ENCODE results near the gene SNX7. TPM values are rescaled to one million over a fixed set of nuclear protein-coding genes. Genes with fewer than 3 reads are reported as not detected.

The SNX7 gene
- total and polyA plus RNA-seq, 9 of the 15 experiments (the other 6 are each of a cell fraction or from before 2014, with no cell fraction given), result 0.09 TPM; not detected in 8

DNA sequence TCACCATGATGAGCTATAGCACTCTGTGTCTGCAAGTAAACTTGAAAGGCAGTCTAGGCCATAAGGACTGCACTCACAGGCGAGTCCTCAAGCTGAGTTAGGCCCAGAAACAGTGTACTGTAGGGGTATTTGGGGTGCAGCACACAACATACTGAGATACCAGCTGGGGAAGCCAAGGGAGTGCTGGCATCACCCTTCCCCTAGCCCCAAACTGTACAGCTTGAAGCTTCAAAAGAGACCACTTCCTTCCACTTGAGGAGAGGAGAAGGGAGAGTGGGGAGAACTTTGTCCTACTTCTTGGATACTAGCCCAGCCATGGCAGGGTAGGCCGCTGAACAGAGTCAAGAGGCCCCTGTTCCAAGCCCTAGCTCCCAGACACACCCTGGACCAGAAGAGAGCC is 24.2 kb upstream of the SNX7 start:
- Histone ChIP-seq H3K9me1 (ENCODE audit: control insufficient read depth, insufficient read depth, low read length) (no peaks in the 10 kb centered on the region), H3K79me2 (ENCODE audit: control insufficient read depth, insufficient read depth, low read length) (no peaks in the 10 kb centered on the region), H4K20me1 (replicated peaks; ENCODE audit: control insufficient read depth, insufficient read depth, low read length) (no peaks in the 10 kb centered on the region), H3K4me3 (no peak overlapping the region), H3K4me2 (ENCODE audit: insufficient read depth, low read length) (no peak overlapping the region), H3K9ac (ENCODE audit: insufficient read depth in 1 of 2, low read depth in 2 of 2, low read length in 2 of 2) (no peak overlapping the region), H3K27ac (ENCODE audit: extremely low read depth, low read depth, low read length) (no peak overlapping the region), H3K36me3 (ENCODE audit: control insufficient read depth, insufficient read depth, low read length) (no peaks in the 10 kb centered on the region), H3K4me1 (replicated peaks in 1 of 2; ENCODE audit: control insufficient read depth in 2 of 2, insufficient read depth in 2 of 2, low read length in 2 of 2) (no peaks in the 10 kb centered on the region), H3K9me3 (replicated peaks; ENCODE audit: control insufficient read depth, insufficient read depth, low read depth, low read length) (no peaks in the 10 kb centered on the region), H2AFZ (ENCODE audit: low read depth, low read length) (no peak overlapping the region), H3K27me3 (ENCODE audit: control insufficient read depth in 2 of 2, insufficient read depth in 2 of 2, low read length in 2 of 2) (no peaks in the 10 kb centered on the region)
- FAIRE-seq (no peak), DNase-seq (ENCODE audit: extremely low read depth in 1 of 4, low spot score in 3 of 4) (no peak), ATAC-seq (no peak)
- intact Hi-C loops (cut with micrococcal nuclease) (no loop called here), in situ Hi-C loops (cut with MboI) (no loop called here)
- TF ChIP-seq, protein P1, sequence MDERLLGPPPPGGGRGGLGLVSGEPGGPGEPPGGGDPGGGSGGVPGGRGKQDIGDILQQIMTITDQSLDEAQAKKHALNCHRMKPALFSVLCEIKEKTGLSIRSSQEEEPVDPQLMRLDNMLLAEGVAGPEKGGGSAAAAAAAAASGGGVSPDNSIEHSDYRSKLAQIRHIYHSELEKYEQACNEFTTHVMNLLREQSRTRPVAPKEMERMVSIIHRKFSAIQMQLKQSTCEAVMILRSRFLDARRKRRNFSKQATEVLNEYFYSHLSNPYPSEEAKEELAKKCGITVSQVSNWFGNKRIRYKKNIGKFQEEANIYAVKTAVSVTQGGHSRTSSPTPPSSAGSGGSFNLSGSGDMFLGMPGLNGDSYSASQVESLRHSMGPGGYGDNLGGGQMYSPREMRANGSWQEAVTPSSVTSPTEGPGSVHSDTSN (CRISPR knock-in tag; IDR thresholded peaks at IDR 0.05; ENCODE audit: low read depth), result no peak
- TF ChIP-seq, protein P1 (tag; conservative IDR thresholded peaks at IDR 0.05; ENCODE audit: low read depth), result no peak
- no peak for TF ChIP-seq ZNF586 (CRISPR knock-in tag; conservative IDR thresholded peaks at IDR 0.05)
- no peak for TF ChIP-seq BRD4 (IDR thresholded peaks at IDR 0.05)
- no peak for TF ChIP-seq CCAR2 (IDR thresholded peaks at IDR 0.05; ENCODE audit: low read depth, low read length)
- no peak for TF ChIP-seq ZNF584 (CRISPR knock-in tag; IDR thresholded peaks at IDR 0.05; ENCODE audit: low read depth)
- no peak for TF ChIP-seq RBM34 (IDR thresholded peaks at IDR 0.05; ENCODE audit: borderline replicate concordance, insufficient read depth, low read length)
- BruUV-seq (replicated peaks), result no TSS peak
- CTCF ChIA-PET (ENCODE audit: low intra/inter-chr PET ratio), result no interaction called here
- POLR2A ChIA-PET, result no interaction called here
- WGBS (ENCODE audit: insufficient coverage, low coverage, missing lambda C conversion rate), result 0% methylated on average over 2 of the region's 2 CpGs
